ENCODE results near the gene MRPL23. TPM values are rescaled to one million over a fixed set of nuclear protein-coding genes. Genes with fewer than 3 reads are reported as not detected.

MRPL23 gene
- total RNA-seq, 2 experiments from 2014 or later, result 115 to 119 TPM

- H3K27ac Mint-ChIP-seq, result no peak overlapping the region
- H3K4me3 Mint-ChIP-seq, result no peak overlapping the region
- CTCF ChIA-PET, result interaction anchor here (1.5 kb wide), 1 partner anchor 48 kb away, joined by 4 read pairs; no protein-coding TSS in a partner anchor
- H3K36me3 Mint-ChIP-seq, result no peaks in the 10 kb centered on the region
- H3K9me3 Mint-ChIP-seq, result no peaks in the 10 kb centered on the region
- no peaks in the 10 kb centered on the region for H3K27me3 Mint-ChIP-seq
- peaks cover 2% of the 10 kb centered on the region for H3K4me1 Mint-ChIP-seq (ENCODE audit: low read depth)
- no peak for DNase-seq
- intact Hi-C loops (cut with micrococcal nuclease), result no loop called here
- POLR2A ChIA-PET, result no interaction called here
Measured at GRCh38 chr11:1929621-1930461, 17.3 kb upstream of the MRPL23 start.

GRCh38 chr11:1930462-1930830 is 16.7 kb upstream of the MRPL23 start:
- H3K4me3 Mint-ChIP-seq, result no peak overlapping the region
- H3K36me3 Mint-ChIP-seq, result no peaks in the 10 kb centered on the region
- peaks cover 2% of the 10 kb centered on the region for H3K4me1 Mint-ChIP-seq (ENCODE audit: low read depth)
- POLR2A ChIA-PET, result no interaction called here
- H3K27ac Mint-ChIP-seq, result no peak overlapping the region
- H3K9me3 Mint-ChIP-seq, result no peaks in the 10 kb centered on the region
- no peak for DNase-seq
- CTCF ChIA-PET, result interaction anchor here (1.5 kb wide), 1 partner anchor 48 kb away, joined by 4 read pairs; no protein-coding TSS in a partner anchor
- no peaks in the 10 kb centered on the region for H3K27me3 Mint-ChIP-seq
- intact Hi-C loops (cut with micrococcal nuclease), result no loop called here

- intact Hi-C loops (cut with micrococcal nuclease), result no loop called here
- ChIA-PET CTCF (interaction anchor here (0.6 kb wide), 1 partner anchor 950 kb away, joined by 3 read pairs; no protein-coding TSS in a partner anchor), POLR2A (no interaction called here)
- H3K9me3 Mint-ChIP-seq, result no peaks in the 10 kb centered on the region
- H3K36me3 Mint-ChIP-seq, result no peaks in the 10 kb centered on the region
- no peaks in the 10 kb centered on the region for H3K27me3 Mint-ChIP-seq
- no peak overlapping the region for H3K4me3 Mint-ChIP-seq
- H3K27ac Mint-ChIP-seq, result no peak overlapping the region
- no peak for DNase-seq
- peaks cover 2% of the 10 kb centered on the region for H3K4me1 Mint-ChIP-seq (ENCODE audit: low read depth)
Measured at GRCh38 chr11:1931341-1932104, 15.6 kb upstream of the MRPL23 start.

DNA sequence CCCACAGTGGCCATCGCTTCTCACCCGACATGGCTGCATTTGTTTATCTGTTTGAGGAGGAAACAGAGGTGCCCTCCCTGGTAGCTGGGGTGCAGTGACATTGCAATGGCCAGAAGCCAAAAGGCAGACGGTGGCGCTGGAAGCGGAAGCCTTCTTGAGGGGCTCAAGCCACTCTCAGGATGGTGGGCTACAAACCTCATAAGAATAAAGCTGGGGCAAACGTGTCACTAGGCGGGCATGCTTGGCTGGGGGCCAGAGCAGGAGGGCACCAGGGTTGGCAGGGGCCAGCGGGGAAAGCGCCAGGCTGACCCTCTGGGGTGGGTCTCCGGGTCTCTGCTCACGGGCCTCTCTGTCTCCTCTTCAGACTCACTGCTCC is 15.0 kb upstream of the MRPL23 start:
- Mint-ChIP-seq H3K27ac (no peak overlapping the region), H3K27me3 (no peaks in the 10 kb centered on the region), H3K36me3 (no peaks in the 10 kb centered on the region), H3K4me1 (ENCODE audit: low read depth) (peaks cover 2% of the 10 kb centered on the region), H3K4me3 (no peak overlapping the region), H3K9me3 (no peaks in the 10 kb centered on the region)
- DNase-seq, result no peak
- POLR2A ChIA-PET, result no interaction called here
- CTCF ChIA-PET, result interaction anchor here (0.6 kb wide), 1 partner anchor 951 kb away, joined by 3 read pairs; no protein-coding TSS in a partner anchor
- intact Hi-C loops (cut with micrococcal nuclease), result no loop called here

- H3K4me1 Mint-ChIP-seq (ENCODE audit: low read depth), result peaks cover 2% of the 10 kb centered on the region
- H3K36me3 Mint-ChIP-seq, result no peaks in the 10 kb centered on the region
- no peak overlapping the region for H3K4me3 Mint-ChIP-seq
- intact Hi-C loops (cut with micrococcal nuclease), result no loop called here
- no peak for DNase-seq
- POLR2A ChIA-PET, result no interaction called here
- H3K27me3 Mint-ChIP-seq, result no peaks in the 10 kb centered on the region
- H3K27ac Mint-ChIP-seq, result no peak overlapping the region
- H3K9me3 Mint-ChIP-seq, result no peaks in the 10 kb centered on the region
- CTCF ChIA-PET, result no interaction called here
Measured at GRCh38 chr11:1932681-1933080, 14.5 kb upstream of the MRPL23 start.

- Mint-ChIP-seq H3K27ac (no peak overlapping the region), H3K4me1 (ENCODE audit: low read depth) (peaks cover 2% of the 10 kb centered on the region), H3K36me3 (no peaks in the 10 kb centered on the region), H3K4me3 (no peak overlapping the region), H3K9me3 (no peaks in the 10 kb centered on the region), H3K27me3 (no peaks in the 10 kb centered on the region)
- intact Hi-C loops (cut with micrococcal nuclease), result no loop called here
- ChIA-PET CTCF (no interaction called here), POLR2A (no interaction called here)
- no peak for DNase-seq
Measured at GRCh38 chr11:1933416-1934334, 13.5 kb upstream of the MRPL23 start.

GRCh38 chr11:1934335-1935155 is 12.6 kb upstream of the MRPL23 start:
- no peak overlapping the region for H3K27ac Mint-ChIP-seq
- CTCF ChIA-PET, result no interaction called here

DNA sequence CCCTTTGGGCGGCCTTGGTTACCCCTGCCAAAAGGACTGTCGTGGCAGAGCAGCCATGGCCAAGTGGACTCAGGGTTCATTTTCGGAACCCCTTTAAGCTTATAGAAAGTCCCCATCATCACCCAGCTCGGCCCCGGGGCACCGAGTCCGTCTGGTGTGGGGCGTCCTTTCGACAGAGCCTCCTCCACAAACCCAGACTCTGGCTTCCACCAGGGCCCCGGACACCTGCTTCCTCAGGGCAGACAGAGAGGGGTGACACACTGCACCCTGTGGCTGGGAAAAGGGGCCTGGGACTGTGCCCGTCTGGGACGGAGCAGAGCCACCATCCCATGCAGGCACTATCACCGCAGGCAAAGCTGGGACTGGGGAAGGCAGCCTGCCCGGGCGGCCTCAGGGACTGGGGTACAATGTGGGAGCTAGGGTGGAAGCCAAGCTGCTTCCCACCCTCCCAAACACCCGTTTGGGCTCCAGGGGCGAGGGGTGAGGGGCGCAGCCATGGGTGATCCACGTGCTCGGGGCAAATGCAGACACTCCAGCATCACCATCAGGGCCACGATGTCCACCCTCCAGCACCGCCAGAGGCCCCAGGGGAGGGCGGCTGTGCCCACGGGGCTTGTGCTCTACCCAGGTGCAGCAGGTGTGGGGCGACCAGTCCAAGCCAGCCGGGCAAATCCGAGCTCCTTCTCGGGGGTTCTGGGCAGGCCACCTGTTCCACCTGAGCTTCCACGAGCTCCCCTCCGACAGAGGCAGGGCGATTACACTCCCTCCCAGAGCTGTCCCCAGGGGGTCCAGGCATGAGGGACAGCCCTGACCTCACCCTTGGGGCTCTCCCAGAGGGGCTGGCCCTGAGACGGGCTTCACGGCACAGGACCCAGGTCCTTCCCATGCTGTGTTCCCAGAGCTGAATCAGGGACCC is 11.7 kb upstream of the MRPL23 start:
- Mint-ChIP-seq H3K27ac (no peak overlapping the region), H3K4me3 (no peak overlapping the region), H3K27me3 (no peaks in the 10 kb centered on the region), H3K4me1 (ENCODE audit: low read depth) (peaks cover 6% of the 10 kb centered on the region), H3K36me3 (no peaks in the 10 kb centered on the region), H3K9me3 (no peaks in the 10 kb centered on the region)
- DNase-seq, result no peak
- ChIA-PET POLR2A (no interaction called here), CTCF (interaction anchor here (0.7 kb wide), 1 partner anchor 283 kb away, joined by 4 read pairs; no protein-coding TSS in a partner anchor)
- intact Hi-C loops (cut with micrococcal nuclease), result no loop called here

More at GRCh38 chr11:1934335-1935155, 12.6 kb upstream of the MRPL23 start:
- DNase-seq, result no peak
- H3K4me1 Mint-ChIP-seq (ENCODE audit: low read depth), result peaks cover 6% of the 10 kb centered on the region
- no peaks in the 10 kb centered on the region for H3K36me3 Mint-ChIP-seq
- no peak overlapping the region for H3K4me3 Mint-ChIP-seq
- no peaks in the 10 kb centered on the region for H3K9me3 Mint-ChIP-seq
- H3K27me3 Mint-ChIP-seq, result no peaks in the 10 kb centered on the region
- intact Hi-C loops (cut with micrococcal nuclease), result no loop called here
- POLR2A ChIA-PET, result no interaction called here

DNA sequence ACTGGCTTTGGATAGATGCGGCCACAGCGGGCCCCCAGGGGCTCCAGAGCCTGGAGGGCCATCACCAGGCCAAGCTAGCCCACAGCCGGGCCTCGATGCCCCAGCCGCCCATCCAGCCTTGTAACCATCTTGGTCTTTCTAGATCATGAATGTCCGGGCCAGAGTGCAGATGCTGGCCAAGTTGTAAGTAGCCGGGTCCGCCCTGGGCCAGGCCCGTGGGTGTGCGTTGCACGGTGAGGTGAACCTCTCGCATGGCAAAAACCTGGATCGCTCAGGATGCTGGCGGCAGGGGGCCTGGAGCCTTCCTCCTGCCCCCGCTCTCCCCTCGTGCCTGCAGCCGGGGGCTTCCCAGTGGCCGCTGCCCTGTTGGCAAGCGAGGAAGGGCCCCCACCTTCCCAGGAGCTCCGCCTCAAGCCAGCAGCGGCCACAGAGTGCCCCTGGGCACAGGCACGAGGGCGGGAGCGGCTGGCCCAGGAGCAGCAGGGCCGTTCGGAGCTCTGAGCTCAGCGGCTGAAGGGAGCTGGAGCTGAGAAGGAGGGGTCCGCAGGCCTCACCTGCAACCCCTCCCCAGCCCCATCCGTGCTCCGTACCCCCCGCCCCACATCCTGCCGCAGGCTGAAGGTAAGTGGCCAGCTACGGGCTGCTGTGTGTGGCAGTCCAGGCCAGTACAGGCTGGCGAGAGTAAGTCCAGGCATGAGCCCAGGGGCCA is 10.9 kb upstream of the MRPL23 start:
- Mint-ChIP-seq H3K27me3 (no peaks in the 10 kb centered on the region), H3K4me1 (ENCODE audit: low read depth) (peaks cover 4% of the 10 kb centered on the region), H3K36me3 (no peaks in the 10 kb centered on the region), H3K9me3 (no peaks in the 10 kb centered on the region), H3K4me3 (no peak overlapping the region), H3K27ac (no peak overlapping the region)
- CTCF ChIA-PET, result no interaction called here
- POLR2A ChIA-PET, result no interaction called here
- no peak for DNase-seq
- intact Hi-C loops (cut with micrococcal nuclease), result no loop called here

GRCh38 chr11:1936781-1937615 is 10.1 kb upstream of the MRPL23 start:
- CTCF ChIA-PET, result no interaction called here
- POLR2A ChIA-PET, result no interaction called here
- Mint-ChIP-seq H3K36me3 (no peaks in the 10 kb centered on the region), H3K4me3 (no peak overlapping the region), H3K27ac (no peak overlapping the region), H3K27me3 (no peaks in the 10 kb centered on the region), H3K9me3 (no peaks in the 10 kb centered on the region), H3K4me1 (ENCODE audit: low read depth) (peaks cover 4% of the 10 kb centered on the region)
- DNase-seq, result no peak
- intact Hi-C loops (cut with micrococcal nuclease), result no loop called here
